ENCODE data around the gene TNIK.

The TNIK gene

GRCh38 chr3:171184372-171184771 is 275.8 kb downstream of the TNIK start:
- no peak for DNase-seq

GRCh38 chr3:171183042-171183441 is 277.2 kb downstream of the TNIK start:
- DNase-seq, result no peak

- DNase-seq, result no peak
Measured at GRCh38 chr3:171181907-171182690, 278.1 kb downstream of the TNIK start.

- no peak for DNase-seq
Measured at GRCh38 chr3:171178714-171179113, 281.5 kb downstream of the TNIK start.

- DNase-seq, result no peak
Measured at GRCh38 chr3:171177553-171177952, 282.7 kb downstream of the TNIK start.

- no peak for DNase-seq
Measured at GRCh38 chr3:171177056-171177455, 283.1 kb downstream of the TNIK start.

- DNase-seq, result no peak
Measured at GRCh38 chr3:171176244-171176933, 283.8 kb downstream of the TNIK start.

GRCh38 chr3:171175741-171176234 is 284.4 kb downstream of the TNIK start:
- DNase-seq, result no peak

GRCh38 chr3:171173736-171174135 is 286.5 kb downstream of the TNIK start:
- DNase-seq, result no peak

- DNase-seq, result no peak
Measured at GRCh38 chr3:171172070-171172469, 288.1 kb downstream of the TNIK start.

GRCh38 chr3:171169866-171170265 is 290.3 kb downstream of the TNIK start:
- DNase-seq, result no peak

GRCh38 chr3:171169443-171169842 is 290.8 kb downstream of the TNIK start:
- no peak for DNase-seq

- DNase-seq, result no peak
Measured at GRCh38 chr3:171168551-171168950, 291.7 kb downstream of the TNIK start.

- DNase-seq, result peak; percentile 19
Measured at GRCh38 chr3:171168086-171168485, 292.1 kb downstream of the TNIK start.

- DNase-seq, result no peak
Measured at GRCh38 chr3:171165983-171166382, 294.2 kb downstream of the TNIK start.

GRCh38 chr3:171165499-171165921 is 294.7 kb downstream of the TNIK start:
- no peak for DNase-seq

- no peak for DNase-seq
Measured at GRCh38 chr3:171164067-171164465, 296.1 kb downstream of the TNIK start.

GRCh38 chr3:171163101-171164066 is 296.8 kb downstream of the TNIK start:
- peak; percentile 24 for DNase-seq

- no peak for DNase-seq
Measured at GRCh38 chr3:171160325-171160724, 299.9 kb downstream of the TNIK start.

GRCh38 chr3:171159822-171160157 is 300.4 kb downstream of the TNIK start:
- DNase-seq, result no peak

GRCh38 chr3:171159024-171159821 is 301.0 kb downstream of the TNIK start:
- no peak for DNase-seq

GRCh38 chr3:171157980-171158379 is 302.2 kb downstream of the TNIK start:
- no peak for DNase-seq
